ENCODE measurements around the gene ZFC3H1. TPM values are rescaled to one million over a fixed set of nuclear protein-coding genes. Genes with fewer than 3 reads are reported as not detected.
A peak's percentile ranks its signal among the peaks of the same experiment; 100 is the strongest.

The ZFC3H1 gene
- total and polyA plus RNA-seq, 9 of the 15 experiments (the other 6 are each of a cell fraction or from before 2014, with no cell fraction given), result 14.8 to 80.5 (median 22.1) TPM

DNA sequence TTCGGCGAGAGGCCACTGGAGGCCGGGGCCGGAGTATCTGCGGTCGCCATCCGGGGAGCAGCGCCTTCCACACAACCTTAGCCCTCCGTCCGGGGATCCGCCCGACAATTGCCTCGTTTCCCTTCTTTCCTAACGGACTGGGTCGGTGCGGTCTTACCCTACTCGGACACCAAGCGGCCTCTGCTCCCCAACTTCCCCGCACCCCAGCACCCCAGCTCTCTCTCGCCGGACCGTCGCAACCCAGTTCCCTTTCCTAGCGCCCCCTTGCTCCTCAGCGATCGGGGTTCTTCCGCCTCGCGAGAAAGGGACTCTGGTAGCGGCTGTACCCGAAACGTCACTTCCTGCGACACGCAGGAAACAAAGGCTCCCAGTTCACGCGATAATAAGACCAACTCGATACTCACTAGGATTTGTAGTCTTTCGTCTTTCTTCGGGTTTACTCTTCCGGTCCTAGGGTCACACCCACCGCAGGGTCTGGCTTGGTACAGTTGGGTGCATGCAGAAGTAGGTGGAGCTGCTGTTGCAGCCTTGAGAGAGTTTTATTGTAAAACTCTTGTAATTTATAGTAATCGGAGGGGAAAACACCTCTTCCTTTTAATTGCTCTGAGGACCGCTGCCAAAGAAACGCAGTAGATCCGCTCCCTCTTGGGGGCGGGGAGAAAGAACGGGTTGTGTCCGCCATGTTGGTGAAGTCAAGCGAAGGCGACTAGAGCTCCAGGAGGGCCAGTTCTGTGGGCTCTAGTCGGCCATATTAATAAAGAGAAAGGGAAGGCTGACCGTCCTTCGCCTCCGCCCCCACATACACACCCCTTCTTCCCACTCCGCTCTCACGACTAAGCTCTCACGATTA, at the start of gene ZFC3H1, which contains the start of gene THAP2 (continued):
- TF ChIP-seq, protein P1, sequence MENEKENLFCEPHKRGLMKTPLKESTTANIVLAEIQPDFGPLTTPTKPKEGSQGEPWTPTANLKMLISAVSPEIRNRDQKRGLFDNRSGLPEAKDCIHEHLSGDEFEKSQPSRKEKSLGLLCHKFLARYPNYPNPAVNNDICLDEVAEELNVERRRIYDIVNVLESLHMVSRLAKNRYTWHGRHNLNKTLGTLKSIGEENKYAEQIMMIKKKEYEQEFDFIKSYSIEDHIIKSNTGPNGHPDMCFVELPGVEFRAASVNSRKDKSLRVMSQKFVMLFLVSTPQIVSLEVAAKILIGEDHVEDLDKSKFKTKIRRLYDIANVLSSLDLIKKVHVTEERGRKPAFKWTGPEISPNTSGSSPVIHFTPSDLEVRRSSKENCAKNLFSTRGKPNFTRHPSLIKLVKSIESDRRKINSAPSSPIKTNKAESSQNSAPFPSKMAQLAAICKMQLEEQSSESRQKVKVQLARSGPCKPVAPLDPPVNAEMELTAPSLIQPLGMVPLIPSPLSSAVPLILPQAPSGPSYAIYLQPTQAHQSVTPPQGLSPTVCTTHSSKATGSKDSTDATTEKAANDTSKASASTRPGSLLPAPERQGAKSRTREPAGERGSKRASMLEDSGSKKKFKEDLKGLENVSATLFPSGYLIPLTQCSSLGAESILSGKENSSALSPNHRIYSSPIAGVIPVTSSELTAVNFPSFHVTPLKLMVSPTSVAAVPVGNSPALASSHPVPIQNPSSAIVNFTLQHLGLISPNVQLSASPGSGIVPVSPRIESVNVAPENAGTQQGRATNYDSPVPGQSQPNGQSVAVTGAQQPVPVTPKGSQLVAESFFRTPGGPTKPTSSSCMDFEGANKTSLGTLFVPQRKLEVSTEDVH (IDR thresholded peaks at IDR 0.05; ENCODE audit: low read depth, partially characterized antibody), result peak; percentile 83
- TF ChIP-seq BHLHE40 (IDR thresholded peaks at IDR 0.05; ENCODE audit: low read length), result 0 out of 2 replicates have a peak, but pooled peaks have one; percentile 40
- no peak for TF ChIP-seq SNIP1 (IDR thresholded peaks at IDR 0.05; ENCODE audit: low read depth)
- peak; percentile 64; the same call in 1 of the 2 replicates for TF ChIP-seq FOXJ2 (tag; IDR thresholded peaks at IDR 0.05)
- TF ChIP-seq CBX5 (IDR thresholded peaks at IDR 0.05; ENCODE audit: borderline replicate concordance, low read depth), result no peak
- TF ChIP-seq, protein P2, sequence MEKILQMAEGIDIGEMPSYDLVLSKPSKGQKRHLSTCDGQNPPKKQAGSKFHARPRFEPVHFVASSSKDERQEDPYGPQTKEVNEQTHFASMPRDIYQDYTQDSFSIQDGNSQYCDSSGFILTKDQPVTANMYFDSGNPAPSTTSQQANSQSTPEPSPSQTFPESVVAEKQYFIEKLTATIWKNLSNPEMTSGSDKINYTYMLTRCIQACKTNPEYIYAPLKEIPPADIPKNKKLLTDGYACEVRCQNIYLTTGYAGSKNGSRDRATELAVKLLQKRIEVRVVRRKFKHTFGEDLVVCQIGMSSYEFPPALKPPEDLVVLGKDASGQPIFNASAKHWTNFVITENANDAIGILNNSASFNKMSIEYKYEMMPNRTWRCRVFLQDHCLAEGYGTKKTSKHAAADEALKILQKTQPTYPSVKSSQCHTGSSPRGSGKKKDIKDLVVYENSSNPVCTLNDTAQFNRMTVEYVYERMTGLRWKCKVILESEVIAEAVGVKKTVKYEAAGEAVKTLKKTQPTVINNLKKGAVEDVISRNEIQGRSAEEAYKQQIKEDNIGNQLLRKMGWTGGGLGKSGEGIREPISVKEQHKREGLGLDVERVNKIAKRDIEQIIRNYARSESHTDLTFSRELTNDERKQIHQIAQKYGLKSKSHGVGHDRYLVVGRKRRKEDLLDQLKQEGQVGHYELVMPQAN (IDR thresholded peaks at IDR 0.05; ENCODE audit: borderline replicate concordance), result peak; percentile 38; the same call in 1 of the 2 replicates
- no peak for TF ChIP-seq PRPF4 (IDR thresholded peaks at IDR 0.05; ENCODE audit: insufficient read depth, low read depth, low read length, poor library complexity, severe bottlenecking)
- no peak for TF ChIP-seq CBFA2T3 (IDR thresholded peaks at IDR 0.05)
- no peak for TF ChIP-seq CHD1 (IDR thresholded peaks at IDR 0.05; ENCODE audit: low read length)
- TF ChIP-seq, protein P3, sequence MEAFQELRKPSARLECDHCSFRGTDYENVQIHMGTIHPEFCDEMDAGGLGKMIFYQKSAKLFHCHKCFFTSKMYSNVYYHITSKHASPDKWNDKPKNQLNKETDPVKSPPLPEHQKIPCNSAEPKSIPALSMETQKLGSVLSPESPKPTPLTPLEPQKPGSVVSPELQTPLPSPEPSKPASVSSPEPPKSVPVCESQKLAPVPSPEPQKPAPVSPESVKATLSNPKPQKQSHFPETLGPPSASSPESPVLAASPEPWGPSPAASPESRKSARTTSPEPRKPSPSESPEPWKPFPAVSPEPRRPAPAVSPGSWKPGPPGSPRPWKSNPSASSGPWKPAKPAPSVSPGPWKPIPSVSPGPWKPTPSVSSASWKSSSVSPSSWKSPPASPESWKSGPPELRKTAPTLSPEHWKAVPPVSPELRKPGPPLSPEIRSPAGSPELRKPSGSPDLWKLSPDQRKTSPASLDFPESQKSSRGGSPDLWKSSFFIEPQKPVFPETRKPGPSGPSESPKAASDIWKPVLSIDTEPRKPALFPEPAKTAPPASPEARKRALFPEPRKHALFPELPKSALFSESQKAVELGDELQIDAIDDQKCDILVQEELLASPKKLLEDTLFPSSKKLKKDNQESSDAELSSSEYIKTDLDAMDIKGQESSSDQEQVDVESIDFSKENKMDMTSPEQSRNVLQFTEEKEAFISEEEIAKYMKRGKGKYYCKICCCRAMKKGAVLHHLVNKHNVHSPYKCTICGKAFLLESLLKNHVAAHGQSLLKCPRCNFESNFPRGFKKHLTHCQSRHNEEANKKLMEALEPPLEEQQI (IDR thresholded peaks at IDR 0.05), result 0 out of 2 replicates have a peak, but pooled peaks have one; percentile 23
- no peak for TF ChIP-seq SMC3 (conservative IDR thresholded peaks at IDR 0.05; ENCODE audit: insufficient read depth, low read depth, low read length)
- no peak for TF ChIP-seq ETS2 (tag; IDR thresholded peaks at IDR 0.05; ENCODE audit: borderline replicate concordance, poor library complexity, severe bottlenecking)
- TF ChIP-seq, protein P4, sequence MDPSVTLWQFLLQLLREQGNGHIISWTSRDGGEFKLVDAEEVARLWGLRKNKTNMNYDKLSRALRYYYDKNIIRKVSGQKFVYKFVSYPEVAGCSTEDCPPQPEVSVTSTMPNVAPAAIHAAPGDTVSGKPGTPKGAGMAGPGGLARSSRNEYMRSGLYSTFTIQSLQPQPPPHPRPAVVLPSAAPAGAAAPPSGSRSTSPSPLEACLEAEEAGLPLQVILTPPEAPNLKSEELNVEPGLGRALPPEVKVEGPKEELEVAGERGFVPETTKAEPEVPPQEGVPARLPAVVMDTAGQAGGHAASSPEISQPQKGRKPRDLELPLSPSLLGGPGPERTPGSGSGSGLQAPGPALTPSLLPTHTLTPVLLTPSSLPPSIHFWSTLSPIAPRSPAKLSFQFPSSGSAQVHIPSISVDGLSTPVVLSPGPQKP (CRISPR knock-in tag; IDR thresholded peaks at IDR 0.05), result no peak
- TF ChIP-seq, protein P5, sequence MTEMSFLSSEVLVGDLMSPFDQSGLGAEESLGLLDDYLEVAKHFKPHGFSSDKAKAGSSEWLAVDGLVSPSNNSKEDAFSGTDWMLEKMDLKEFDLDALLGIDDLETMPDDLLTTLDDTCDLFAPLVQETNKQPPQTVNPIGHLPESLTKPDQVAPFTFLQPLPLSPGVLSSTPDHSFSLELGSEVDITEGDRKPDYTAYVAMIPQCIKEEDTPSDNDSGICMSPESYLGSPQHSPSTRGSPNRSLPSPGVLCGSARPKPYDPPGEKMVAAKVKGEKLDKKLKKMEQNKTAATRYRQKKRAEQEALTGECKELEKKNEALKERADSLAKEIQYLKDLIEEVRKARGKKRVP (CRISPR knock-in tag; IDR thresholded peaks at IDR 0.05), result no peak
- TF ChIP-seq POLR2H (tag; IDR thresholded peaks at IDR 0.05; ENCODE audit: low read depth), result peak; percentile 86
- no peak for TF ChIP-seq ZNF561 (CRISPR knock-in tag; conservative IDR thresholded peaks at IDR 0.05)
- no peak for TF ChIP-seq ZC3H8 (IDR thresholded peaks at IDR 0.05)
- TF ChIP-seq SRSF7 (optimal IDR thresholded peaks at IDR 0.05; ENCODE audit: low read depth, low read length), result no peak

Data from K562 (cell line).